ES-I3 (cell line): ENCODE results near the gene JUP.

ENCODE experiments used
- H3K36me3 ChIP-seq: 2 replicates; pipeline ENCODE4 v1.6.1; 2013; ENCODE audit warnings: mild to moderate bottlenecking, low read length, control low read depth, moderate library complexity; ENCODE audit not compliant: insufficient read depth
- H3K4me1 ChIP-seq: 2 replicates; pipeline ENCODE4 v1.6.1; 2013; ENCODE audit warnings: mild to moderate bottlenecking, control low read depth, low read length; ENCODE audit not compliant: insufficient read depth
- H3K9ac ChIP-seq: 2 replicates; pipeline ENCODE4 v1.6.1; 2013; ENCODE audit warnings: low read depth, mild to moderate bottlenecking, low read length, moderate library complexity
- H3K9me3 ChIP-seq: 2 replicates; pipeline ENCODE4 v1.6.1; 2013; ENCODE audit warnings: mild to moderate bottlenecking, low read length, moderate library complexity; ENCODE audit not compliant: control insufficient read depth, insufficient read depth

Gene JUP

GRCh38 chr17:41717408-41718286, 68.9 kb downstream of the JUP start:
- Histone ChIP-seq H3K9ac (no peak overlapping the region), H3K4me1 (peaks cover 15% of the 10 kb centered on the region; the same call in 1 of the 2 replicates), H3K9me3 (no peaks in the 10 kb centered on the region), H3K36me3 (no peaks in the 10 kb centered on the region)

- Histone ChIP-seq H3K4me1 (no peaks in the 10 kb centered on the region), H3K9me3 (no peaks in the 10 kb centered on the region), H3K36me3 (no peaks in the 10 kb centered on the region), H3K9ac (no peak within 1 kb of the TSS)
Measured at GRCh38 chr17:41711669-41712400, 74.7 kb downstream of the JUP start, which contains the start of gene GAST. Gene GAST (plus strand): TSS chr17:41712331. CDS start chr17:41715437, 3,106 bp downstream.

- H3K36me3 ChIP-seq: no peaks in the 10 kb centered on the region
- H3K9ac ChIP-seq: no peak overlapping the region
- no peaks in the 10 kb centered on the region; the same call in 1 of the 2 replicates for H3K9me3 ChIP-seq
- peaks cover 6% of the 10 kb centered on the region; the same call in 1 of the 2 replicates for H3K4me1 ChIP-seq
Measured at GRCh38 chr17:41710472-41711090, 75.9 kb downstream of the JUP start.

- H3K36me3 ChIP-seq: no peaks in the 10 kb centered on the region
- H3K9me3 ChIP-seq: no peaks in the 10 kb centered on the region; the same call in 1 of the 2 replicates
- H3K4me1 ChIP-seq: peaks cover 18% of the 10 kb centered on the region
- H3K9ac ChIP-seq: no peak overlapping the region
Measured at GRCh38 chr17:41707803-41708669, 78.5 kb downstream of the JUP start.

- no peaks in the 10 kb centered on the region for H3K36me3 ChIP-seq
- no peaks in the 10 kb centered on the region; the same call in 1 of the 2 replicates for H3K9me3 ChIP-seq
- H3K4me1 ChIP-seq: peaks cover 18% of the 10 kb centered on the region
- H3K9ac ChIP-seq: no peak overlapping the region
Measured at GRCh38 chr17:41705271-41705991, 81.1 kb downstream of the JUP start.
